Cerebellar nuclear complex (tissue), 1 donor: ENCODE measurements around the gene EMP1.

Source experiments
- DNase-seq, 2 experiments: peaks; one replicate each; lab custom pipeline; 2025; lab: John Stamatoyannopoulos, UW

Gene EMP1

GRCh38 chr12:13196130-13196921 is at the start of gene EMP1:
EMP1 (plus strand) TSS chr12:13196726; CDS start chr12:13211511, 14,785 bp downstream.
- no peak for DNase-seq

- DNase-seq, result no peak
These were observed 48.6 kb upstream of the EMP1 start for GRCh38 chr12:13147688-13148484.

GRCh38 chr12:13148485-13148847 is 48.1 kb upstream of the EMP1 start:
- DNase-seq, result no peak

GRCh38 chr12:13149411-13149810 is 47.1 kb upstream of the EMP1 start:
- DNase-seq, result no peak

GRCh38 chr12:13152281-13152680 is 44.2 kb upstream of the EMP1 start:
- no peak for DNase-seq

- no peak for DNase-seq
These were observed 43.8 kb upstream of the EMP1 start for GRCh38 chr12:13152756-13153155.

GRCh38 chr12:13153180-13153579 is 43.3 kb upstream of the EMP1 start:
- DNase-seq, result no peak

- no peak for DNase-seq
These were observed 42.4 kb upstream of the EMP1 start for GRCh38 chr12:13154027-13154538.

- DNase-seq, result no peak
These were observed 41.7 kb upstream of the EMP1 start for GRCh38 chr12:13154831-13155230.

GRCh38 chr12:13156277-13156676 is 40.2 kb upstream of the EMP1 start:
- no peak for DNase-seq

- no peak for DNase-seq
These were observed 35.4 kb upstream of the EMP1 start for GRCh38 chr12:13161172-13161571.

GRCh38 chr12:13162904-13163303 is 33.6 kb upstream of the EMP1 start:
- DNase-seq, result no peak

GRCh38 chr12:13163868-13164635 is 32.5 kb upstream of the EMP1 start:
- DNase-seq, result no peak

- DNase-seq, result no peak
These were observed 31.5 kb upstream of the EMP1 start for GRCh38 chr12:13164921-13165616.

GRCh38 chr12:13165617-13166041 is 30.9 kb upstream of the EMP1 start:
- no peak for DNase-seq

GRCh38 chr12:13167226-13167625 is 29.3 kb upstream of the EMP1 start:
- no peak for DNase-seq

GRCh38 chr12:13167906-13168305 is 28.6 kb upstream of the EMP1 start:
- no peak for DNase-seq

- no peak for DNase-seq
These were observed 27.3 kb upstream of the EMP1 start for GRCh38 chr12:13169272-13169671.

GRCh38 chr12:13170892-13171490 is 25.5 kb upstream of the EMP1 start:
- no peak for DNase-seq

- DNase-seq, result no peak
These were observed 24.3 kb upstream of the EMP1 start for GRCh38 chr12:13171921-13172859.
